Brain pericyte (primary cell): ENCODE measurements around the gene UBQLN4.
"Not testable (repeated sequence)": the region's sequence is repeated elsewhere in the genome, so short reads cannot be mapped to it uniquely, and the experiment has no call there.

Experiments
- DNase-seq: peaks from one replicate; pipeline ENCODE4 v3.0.0-alpha.2; 2012; ENCODE audit warnings: low read depth, low spot score

Gene UBQLN4

DNA sequence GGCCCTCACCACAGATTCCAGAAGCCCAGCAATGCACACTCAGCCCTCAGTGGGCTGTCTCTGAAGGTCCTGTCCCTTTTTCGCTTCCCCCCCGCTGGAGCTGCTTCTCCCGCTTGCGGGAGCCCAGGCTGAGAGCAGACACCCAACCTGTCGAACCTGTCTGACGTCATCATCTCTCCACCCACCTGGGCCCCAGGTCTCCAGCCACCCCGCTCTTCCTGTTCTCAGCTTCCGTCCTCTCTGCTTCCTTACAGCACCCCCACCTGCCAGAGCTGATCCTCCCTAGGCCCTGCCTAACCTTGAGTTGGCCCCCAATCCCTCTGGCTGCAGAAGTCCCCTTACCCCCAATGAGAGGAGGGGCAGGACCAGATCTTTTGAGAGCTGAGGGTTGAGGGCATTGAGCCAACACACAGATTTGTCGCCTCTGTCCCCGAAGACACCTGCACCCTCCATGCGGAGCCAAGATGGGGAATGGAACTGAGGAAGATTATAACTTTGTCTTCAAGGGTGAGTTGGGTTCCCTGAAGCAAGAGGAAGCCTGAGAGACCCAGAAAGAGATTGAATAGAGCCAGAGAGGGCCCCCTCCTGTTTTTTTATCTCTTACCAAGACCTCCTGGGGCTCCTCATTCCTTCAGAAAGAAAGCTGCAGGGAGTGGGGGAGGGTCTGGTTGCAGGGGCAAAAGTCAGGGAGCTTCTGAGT is 7.5 kb upstream of the UBQLN4 start, which contains the start of gene RAB25:
RAB25 (plus strand) TSS at position 224 of the 700 bp plus-strand sequence; CDS start at position 465, 241 bp downstream.
- no peak for DNase-seq

DNA sequence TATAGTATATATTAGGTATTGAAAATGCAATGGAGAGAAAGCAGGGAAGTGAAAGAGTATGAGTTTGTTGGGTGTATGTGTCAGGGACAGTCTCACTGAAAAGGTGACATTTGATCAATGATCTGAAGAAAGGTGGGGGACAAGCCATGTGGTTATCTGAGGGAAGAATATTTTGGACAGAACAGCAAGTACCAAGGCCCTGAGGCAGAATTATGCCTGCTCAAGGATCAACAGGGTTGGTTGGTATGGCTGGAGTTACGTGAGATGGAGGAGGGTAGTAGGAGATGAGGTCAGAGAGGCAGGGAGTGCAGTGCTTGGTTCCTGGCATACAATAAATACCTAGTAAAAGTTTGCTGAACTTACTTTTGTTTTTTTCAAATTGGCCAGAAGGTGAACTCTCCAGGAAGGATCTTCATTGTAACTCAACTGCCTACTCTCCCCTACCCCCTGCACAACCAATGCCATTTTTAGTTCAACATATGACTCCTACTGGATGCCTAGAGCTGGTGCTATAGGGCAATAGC is 2.8 kb upstream of the UBQLN4 start:
- DNase-seq, result no peak

DNA sequence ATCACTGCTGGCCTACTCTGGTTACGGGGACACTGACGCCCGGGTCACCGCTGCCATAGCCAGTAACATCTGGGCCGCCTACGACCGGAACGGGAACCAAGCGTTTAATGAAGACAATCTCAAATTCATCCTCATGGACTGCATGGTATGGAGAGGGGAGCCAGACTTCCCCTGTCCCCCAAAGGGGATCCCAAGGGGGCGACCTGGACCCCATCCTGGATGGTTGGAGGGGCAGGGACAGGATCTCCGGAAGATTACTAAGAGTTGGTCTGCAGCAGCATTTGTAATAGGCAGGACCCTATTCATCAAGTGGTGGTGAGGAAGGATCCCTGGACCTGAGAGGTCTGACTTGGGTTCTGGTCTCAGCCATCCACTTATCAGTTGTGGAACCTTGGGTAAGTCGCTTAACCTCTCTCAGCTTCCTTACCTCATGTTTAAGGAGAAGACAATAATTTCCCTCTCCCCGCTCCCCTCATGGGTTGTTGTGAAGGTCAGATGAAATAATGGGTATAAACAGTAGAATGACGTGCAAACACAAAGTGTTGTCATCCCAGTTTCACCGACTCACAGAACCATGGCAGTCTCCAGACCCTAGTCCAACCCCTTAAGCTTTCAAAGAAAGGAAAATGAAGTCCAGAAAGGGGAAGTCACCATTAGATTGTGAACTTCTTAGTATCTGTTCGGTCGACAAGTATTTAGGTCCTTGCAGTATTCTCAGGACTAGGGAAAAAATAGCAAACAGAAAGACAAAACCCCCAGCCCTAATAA is 1.9 kb upstream of the UBQLN4 start:
- no peak for DNase-seq

DNA sequence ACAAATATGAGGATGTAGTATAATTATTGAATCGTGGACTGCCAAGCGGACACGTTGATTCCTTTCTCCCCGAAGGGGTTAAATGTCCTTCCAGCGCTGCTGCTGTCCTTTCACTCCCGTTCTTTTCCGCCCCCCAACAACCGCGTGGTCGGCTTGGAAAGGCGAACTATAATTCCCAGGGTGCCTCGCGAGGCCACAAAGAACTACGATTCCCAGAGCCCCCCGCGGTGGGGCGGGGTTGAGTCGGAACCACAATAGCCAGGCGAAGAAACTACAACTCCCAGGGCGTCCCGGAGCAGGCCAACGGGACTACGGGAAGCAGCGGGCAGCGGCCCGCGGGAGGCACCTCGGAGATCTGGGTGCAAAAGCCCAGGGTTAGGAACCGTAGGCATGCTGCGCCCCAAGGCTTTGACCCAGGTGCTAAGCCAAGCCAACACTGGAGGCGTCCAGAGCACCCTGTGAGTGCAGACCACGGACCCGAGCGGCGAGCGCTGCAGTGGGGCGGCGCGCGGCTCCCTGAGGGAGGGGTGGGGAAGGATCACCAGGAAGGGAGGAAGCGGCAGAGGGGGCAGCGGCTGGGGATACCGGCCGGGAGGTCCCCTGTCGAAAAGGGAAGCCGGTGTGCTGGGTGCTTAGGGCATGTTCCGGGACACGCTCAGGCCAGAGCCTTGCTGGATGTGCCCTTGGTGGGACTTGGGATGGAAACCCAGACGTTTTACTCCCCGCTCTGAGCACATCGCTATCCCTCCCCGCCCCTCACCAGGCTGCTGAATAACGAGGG is 1.1 kb upstream of the UBQLN4 start, which contains the start of gene LAMTOR2:
LAMTOR2 (plus strand) TSS at position 283 of the 781 bp plus-strand sequence; CDS start at position 391, 108 bp downstream.
- peak; percentile 77 for DNase-seq

DNA sequence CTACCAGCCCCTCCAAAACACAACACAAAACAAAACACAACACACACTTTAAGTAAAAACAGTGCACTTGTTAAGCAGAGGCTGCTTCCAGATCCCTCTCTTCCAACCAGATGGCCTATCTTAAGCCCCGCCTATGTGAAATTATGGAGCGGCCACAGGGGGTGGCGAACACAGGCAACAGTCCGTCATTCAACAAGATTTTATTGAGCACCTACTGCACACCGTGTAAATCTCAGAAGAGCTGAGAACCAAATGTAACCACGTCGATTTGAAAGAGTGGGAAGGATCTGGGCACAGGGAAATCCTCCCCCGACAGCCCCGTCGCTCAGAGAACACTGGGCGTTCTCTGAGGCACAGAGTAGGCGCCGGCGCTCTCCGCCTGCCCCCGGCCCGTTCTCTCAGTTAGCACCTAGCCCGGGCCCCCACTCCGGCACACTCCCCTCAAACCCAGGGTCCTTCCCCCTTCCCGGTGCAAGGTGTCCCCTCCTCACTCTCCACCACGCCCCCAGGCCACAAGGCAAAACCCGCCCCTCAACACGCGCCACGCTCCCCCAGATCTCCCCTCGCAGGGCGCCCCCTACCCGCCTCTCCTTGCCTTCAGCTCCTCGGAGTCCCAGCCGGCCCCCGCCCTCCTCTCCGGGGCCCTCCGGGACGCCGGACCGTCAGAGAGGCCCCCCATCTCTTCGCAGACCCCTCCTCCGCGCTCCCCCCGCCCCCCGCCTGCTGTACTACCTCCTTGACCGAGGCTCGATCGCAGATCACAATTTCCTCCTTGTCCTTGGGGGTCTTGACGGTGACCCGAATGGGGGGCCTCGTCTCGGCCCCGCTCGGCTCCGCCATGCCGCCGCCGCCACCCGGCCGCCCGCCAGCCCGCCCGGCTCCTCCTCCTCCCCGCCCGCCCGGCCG is 483 bp downstream of the UBQLN4 start:
- DNase-seq, result no peak

DNA sequence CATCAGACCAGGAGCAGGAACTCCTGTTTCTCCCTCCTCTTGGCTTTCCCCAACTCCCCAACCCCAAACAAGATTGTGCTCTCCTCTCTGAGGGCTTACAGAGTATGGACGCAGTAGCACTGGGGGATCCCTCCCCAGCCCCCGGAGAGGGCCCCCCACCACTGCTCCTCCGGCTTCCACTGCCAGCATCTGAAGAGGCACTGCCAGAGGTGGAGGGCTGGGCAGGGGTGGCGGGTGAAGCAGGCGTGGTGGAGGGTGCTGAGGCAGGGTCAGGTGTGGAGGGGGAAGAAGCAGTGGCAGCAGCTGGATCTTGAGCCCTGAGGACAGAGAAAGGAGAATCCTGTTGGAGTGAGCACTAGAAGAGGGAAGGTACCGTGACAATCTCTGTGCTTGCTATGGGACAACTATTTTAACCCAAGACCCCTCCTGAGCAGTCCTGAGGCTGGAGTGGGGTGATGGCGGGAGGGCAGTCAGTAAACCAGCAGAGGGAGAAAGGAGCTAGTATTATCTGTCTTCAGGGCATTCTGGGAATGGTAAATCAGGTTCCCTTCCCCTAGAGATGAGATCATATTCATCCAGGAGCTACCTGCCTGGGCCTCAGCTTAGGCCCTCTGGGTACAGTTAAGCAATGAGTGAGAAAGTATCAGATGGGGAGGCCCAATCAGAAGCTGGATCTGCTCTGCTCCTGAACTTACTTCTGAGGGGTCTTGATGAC is 2.4 kb downstream of the UBQLN4 start:
- no peak for DNase-seq

DNA sequence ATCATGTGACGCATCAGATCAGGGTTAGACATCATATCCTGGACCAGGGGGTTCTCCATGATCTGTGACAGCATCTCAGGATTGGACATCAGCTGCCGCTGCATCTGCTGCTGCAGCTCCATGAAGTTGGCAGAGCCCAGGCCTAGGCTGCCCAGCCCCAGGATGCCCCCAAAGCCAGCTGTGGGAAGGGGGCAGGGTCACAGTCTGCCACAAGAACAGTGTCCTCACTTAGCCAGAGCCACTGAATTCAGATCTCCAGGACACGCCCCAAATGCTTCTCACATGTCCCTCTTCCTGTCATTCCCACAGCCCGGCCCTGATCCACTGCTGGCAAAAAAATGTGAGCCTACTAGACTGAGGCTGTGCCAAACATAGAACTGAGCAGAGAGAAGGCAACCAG is 3.2 kb downstream of the UBQLN4 start:
- no peak for DNase-seq

DNA sequence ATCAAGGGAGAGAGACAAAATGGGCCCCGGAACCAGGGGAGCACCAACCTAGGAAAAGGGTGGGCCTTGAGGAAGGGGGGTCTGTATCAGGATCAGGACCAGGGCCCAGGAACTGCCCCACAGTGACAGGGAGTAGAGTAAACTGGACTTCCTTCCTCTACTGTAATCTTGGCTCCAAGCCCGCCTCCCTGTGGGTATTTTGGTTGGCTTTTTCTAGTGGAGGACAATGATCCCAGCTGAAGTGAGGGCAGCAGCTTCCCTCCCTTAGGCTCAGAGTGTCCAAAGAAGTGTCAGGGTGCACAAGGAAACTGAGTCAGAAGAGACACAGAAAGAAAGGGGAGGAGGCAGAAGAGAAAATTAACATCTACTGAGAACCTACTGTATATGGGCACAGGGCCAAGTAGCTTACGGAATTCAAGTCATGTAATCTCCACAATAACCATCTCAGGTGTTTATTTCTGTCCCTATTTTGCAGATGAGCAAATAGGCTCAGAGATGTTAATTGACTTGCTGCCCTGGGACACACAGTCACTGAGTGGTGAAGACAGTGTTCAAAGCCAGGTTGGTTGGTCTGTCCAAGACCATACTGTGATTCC is 4.8 kb downstream of the UBQLN4 start:
- DNase-seq, result no peak

DNA sequence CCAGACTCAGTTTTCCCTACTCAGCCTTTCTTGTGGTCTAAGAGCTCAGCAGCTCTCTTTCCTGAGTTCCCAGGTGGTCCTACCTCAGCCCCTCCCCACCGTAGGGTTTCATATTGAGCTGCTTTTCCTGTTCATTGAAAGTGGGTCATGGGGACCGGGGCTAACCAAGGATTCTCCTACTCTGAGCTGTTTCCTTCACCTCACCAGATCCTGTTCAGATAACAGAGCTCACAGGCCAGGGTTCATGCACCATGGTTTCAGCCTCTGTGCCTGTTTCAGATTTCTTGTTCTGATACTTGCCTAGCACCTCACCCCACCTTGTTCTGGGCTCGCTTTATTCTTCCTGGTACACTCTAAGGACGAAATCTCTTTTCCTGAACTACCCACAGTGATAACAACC is 8.5 kb downstream of the UBQLN4 start:
- DNase-seq, result no peak

DNA sequence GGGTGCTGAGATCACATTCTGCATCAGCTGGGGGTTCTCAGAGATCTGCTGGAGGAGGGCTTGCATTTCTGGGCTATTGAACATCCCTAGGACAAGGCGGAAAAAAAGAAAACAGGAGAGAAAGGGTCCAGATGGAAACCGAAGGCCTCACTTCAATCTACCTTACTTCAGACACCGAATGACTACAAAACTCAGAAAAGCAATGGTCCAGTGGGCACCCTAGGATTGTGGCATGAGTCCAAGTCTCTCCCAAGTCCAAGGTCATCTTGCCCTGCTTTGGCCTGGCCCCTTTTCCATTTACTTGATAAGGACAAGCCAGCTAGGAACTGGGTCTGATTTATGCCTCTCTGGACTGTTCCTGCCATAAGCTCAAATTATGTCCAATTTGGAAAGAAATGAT is 10.8 kb downstream of the UBQLN4 start:
- DNase-seq, result no peak

DNA sequence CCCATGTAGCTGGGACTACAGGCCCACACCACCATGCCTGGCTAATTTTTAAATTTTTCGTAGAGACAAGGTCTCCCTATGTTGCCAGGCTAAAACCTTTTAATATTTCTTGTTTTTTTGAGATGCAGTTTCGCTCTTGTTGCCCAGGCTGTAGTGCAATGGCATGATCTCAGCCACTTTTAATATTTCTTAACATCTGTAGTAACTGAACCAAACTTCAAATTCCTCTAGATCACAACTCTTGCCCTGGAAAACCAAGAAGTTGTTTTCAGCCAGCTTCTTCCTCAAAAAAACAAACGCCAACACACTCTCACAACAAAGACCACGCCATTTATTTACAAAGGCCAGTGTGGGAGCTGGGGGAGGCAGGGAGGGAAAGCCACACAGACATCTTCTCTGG is 18.6 kb downstream of the UBQLN4 start:
- DNase-seq, result not testable (repeated sequence)

DNA sequence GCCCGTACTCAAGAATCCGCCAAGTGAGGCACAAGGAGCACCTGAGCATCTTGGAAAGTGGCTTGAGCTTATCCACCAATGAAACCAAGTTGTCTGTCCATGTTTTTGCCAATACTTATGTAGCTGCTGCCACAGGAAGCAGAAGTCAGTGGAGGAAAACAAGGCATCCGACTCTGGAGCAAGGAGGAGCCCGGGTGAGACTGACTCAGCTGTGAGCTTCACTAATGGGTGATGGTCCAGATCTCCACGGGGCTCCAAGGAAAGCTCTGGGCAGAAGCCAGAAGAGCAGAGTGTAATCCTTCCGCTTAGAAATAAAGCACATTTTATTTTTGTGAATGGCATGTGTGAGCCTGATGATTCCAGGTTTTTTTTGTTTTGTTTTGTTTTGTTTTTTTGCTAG is 20.6 kb downstream of the UBQLN4 start:
- peak; percentile 44 for DNase-seq

DNA sequence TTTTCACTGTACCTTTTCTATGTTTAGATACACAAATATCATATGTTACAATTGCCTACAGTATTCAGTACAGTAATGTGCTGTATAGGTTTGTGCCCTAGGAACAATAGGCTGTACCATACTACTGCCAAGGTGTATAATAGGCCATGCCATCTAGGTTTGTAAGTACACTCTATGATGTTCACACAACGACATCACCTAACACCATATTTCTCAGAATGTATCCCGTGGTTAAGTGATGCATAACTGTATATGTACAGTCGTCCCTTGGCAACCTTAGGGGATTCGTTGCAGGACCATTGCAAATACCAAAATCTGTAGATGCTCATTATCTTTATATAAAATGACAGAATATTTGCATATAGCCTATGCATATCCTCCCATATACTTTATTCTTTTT is 27.0 kb downstream of the UBQLN4 start:
- no peak for DNase-seq

DNA sequence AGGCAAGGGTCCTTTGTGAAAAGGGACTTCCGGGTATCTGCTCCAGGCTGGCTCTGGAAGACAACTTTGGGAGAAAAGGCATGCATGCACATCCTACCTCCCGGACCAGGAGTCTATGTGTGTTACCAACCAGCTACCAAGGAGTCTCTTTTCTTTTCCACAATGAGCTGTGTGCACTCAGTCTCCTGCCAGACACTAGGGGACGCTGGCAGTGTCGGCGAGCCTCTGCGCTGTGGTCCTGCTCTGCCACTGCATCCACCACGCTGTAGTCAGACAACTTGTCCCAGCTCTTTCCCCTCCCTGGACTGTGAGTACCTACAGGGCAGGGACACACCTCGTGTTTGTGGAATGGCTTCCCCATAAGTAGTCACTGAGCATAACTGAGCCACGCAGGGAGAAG is 27.7 kb downstream of the UBQLN4 start:
- no peak for DNase-seq

DNA sequence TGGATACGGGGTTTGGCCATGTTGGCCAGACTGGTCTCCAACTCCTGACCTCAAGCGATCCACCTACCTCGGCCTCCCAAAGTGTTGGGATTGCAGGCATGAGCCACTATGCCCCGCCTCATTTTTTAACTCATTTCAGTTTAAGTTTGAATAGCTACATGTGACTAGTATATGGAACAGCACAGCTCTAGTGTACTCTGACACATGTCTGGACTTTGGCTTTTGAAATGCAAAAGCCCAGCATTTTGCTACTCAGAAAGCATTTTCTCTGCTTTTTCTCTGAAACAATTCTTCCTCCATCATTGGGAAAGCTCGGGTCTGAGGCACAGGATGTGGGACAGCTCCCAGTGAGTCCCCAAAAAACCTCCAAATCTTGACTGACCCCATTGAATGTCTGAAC is 28.8 kb downstream of the UBQLN4 start:
- no peak for DNase-seq

DNA sequence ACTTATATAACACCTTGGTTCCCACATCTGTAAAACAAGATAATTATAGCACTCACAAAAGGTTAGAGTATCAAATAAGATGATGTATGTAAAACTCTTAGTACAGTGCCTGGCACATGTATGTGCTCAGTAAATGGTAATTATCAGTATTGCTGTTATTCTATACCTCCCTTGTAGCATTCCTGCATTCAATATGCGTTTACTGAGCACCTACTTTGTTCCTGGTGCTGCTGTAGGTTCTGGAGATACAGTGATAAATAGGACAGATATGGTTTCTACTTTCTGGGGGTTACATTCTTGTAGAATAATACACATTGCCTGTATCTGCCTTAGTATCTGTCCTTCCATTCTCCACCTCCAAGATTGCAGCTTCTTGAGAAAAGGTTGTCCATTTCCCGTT is 31.6 kb downstream of the UBQLN4 start:
- no peak for DNase-seq

DNA sequence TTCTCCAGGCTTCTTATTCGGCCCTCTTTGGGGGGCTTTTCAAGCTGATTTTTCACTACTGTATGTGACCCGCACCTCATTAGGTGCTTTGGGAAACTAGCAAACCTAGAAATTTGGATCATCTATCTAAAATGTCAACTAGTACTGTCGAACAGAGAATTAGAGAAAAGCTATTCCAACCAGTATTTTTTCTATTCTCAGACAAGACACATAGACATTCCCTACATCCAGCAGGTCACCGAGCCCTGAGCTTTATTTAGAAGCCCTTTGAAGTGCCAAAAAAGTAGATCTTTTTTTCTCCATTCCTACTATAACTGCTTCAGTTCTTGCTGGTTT is 32.5 kb downstream of the UBQLN4 start:
- no peak for DNase-seq

DNA sequence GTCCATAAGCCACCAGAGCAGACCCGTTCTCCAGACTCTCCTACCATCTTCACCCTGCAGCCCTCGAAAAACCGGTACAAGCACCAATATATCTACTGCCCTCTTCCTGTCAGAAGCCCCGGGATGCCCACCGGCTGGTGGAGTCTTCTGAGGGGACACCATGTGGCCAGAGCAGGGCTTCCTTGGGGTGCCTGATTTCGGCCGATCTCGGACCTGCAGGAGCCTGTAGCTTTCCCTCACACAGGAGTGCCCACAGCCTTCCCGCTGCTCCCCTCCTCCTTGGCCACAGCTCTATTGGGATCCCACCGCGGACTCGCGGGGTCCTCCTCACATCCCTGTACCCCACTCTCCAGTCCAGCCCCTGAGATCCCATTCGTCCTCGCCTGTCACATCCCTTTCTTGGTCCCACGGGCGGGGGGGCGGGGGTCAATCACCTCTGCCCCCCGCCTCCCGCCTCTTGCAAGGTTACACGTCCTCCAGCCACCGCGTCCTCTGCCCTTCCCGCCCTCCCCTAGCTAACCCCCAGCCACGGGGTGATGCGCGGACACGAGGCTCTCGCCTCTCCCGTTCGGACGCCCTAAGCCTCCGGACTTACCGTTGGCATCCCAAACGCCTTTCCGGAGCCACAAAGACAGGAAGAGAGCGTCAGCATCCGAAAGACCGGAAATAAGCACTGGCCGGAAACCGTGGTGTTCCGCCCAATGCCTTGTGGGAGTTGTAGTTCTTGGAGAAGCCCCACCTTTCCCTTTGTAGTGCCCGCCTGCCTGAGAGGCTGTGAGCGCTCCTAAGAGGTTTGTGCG is 33.1 kb downstream of the UBQLN4 start, which contains the start of gene SSR2:
SSR2 (minus strand) TSS at position 659 of the 800 bp plus-strand sequence. CDS start 784 bp downstream, outside the sequence.
- peak; percentile 68 for DNase-seq

DNA sequence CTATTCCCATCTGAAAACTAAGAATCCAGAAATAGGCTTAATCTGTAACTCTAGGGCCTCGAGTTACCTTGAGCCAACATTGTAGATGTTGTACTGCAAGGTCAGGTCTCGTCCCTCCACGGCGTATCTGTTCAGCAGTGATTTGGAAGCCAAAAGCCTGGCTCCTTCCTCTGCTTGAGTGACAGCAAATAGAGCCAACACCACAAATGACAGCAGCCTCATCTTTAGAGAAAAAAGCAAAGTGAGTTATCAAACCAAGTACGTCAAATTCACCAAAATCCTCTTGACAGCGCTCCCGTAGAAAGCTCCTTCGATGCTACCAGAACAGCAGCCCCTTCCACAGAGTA is 33.7 kb downstream of the UBQLN4 start:
- DNase-seq, result no peak
